Uterus (tissue), 2 donors: ENCODE data around the gene ASCL5.

Experiments
- CTCF ChIP-seq, 4 experiments: fragments of 200-600 bp in 2 of 4; fragments of 450-650 bp in 2 of 4; sonication (generic) in 2 of 4; IDR thresholded peaks; one replicate each; pipeline ENCODE4 v1.5.1; 2016 to 2019; ENCODE audit warnings: antibody characterized with exemption in 4 of 4, mild to moderate bottlenecking in 2 of 4, moderate library complexity in 1 of 4
- POLR2A ChIP-seq, 2 donors: fragments of 450-650 bp; IDR thresholded peaks; one replicate each; pipeline ENCODE4 v1.6.1; 2016; ENCODE audit warnings: antibody characterized with exemption in 2 of 2, mild to moderate bottlenecking in 1 of 2, moderate library complexity in 1 of 2

GRCh38 chr1:201100169-201100930 is 26.6 kb downstream of the ASCL5 start:
- TF ChIP-seq CTCF (IDR thresholded peaks at IDR 0.05), result no peak
- no peak for TF ChIP-seq POLR2A (IDR thresholded peaks at IDR 0.05)
